NCI-H187 (cell line): ENCODE data around the gene GULP1.
"Not testable (repeated sequence)": the region's sequence is repeated elsewhere in the genome, so short reads cannot be mapped to it uniquely, and the experiment has no call there.

Source experiments
- DNase-seq, 2 experiments: peaks; one replicate each; lab custom pipeline; 2025; lab: John Stamatoyannopoulos, UW

Gene GULP1

DNA sequence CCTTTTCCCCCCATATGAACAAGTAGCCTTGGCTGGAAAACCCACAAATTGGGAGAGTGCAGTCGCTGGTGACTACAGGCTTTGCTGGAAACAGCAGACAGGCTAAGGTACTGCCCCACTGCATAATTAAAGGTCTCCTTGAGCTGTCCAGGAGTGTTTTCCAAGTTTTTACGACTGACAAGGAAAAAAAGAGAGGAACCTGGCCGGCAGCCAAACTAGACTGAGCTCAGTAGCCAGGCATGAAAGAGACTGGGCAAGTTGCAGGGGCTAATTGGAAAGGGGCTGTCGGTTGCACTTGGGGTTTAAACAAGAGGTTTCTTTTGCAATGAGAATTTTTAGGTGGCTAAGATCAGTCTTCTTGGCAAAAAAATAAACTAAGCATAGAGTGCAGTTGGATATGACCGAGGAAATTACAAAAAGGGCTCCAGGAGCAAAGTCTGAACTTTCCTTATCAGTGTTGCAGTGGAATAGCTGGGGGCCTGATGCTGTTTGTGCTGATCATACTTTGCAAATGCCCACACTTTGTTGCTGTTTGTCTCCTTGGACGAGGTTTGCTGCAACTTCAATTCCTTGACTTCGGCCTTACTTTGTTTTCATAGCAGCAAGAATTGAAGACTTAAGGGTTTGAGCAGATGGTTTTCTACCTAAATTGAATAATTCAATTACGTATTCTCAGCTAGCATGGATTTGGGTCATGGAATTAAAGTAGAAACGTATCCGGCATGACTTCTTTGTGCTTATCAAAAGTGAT lies 2.1 kb downstream of the GULP1 start:
- no peak for DNase-seq

- DNase-seq, result no peak
Measured at GRCh38 chr2:188294352-188294926, 2.8 kb downstream of the GULP1 start.

DNA sequence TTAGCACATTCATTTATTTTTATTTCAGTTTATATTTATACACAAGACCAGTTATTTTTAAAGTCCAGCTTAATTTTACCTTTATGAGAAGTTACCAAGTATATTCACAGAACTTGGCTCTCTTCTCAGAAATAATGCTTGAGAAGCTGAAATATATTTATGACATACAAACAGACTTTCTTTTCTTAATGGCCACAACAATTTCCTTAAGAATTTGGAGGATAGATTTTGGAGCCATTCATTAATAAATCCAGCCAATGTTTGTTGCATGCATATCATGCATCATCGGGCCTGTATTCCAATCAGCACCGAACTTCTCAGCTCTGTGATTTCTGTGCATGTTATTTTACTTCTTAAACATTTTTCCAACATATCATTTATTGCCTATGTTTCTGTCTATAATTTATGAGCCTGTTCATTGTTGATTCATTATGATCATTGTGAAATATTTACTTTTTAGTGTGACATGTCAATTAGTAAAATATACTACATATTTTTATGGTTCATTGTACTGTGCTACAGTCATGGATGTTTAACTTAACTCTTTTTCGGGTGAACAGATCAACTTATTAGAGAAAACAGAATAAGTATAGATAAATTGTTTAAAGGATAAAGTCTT lies 3.5 kb downstream of the GULP1 start:
- no peak for DNase-seq

GRCh38 chr2:188297978-188298377 lies 6.3 kb downstream of the GULP1 start:
- no peak for DNase-seq

DNA sequence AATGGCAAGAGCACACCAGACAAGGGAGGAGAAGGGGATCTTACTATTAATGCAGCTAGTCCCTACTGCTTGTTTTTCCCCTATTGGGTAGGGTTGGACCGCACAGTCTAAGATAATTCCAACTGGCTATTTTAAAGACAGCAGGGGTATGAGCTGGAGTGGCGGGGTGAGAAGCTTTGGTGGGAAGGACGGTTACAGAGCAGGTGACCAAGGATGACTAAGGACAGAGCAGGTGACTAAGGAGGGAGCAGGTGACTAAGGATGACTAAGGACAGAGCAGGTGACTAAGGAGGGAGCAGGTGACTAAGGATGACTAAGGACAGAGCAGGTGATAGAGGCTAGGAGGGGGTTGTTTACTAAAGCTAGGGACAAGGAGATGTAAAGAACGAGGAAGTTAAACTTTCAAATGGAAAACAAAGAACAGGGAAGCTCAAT lies 7.3 kb downstream of the GULP1 start:
- not testable (repeated sequence) for DNase-seq

DNA sequence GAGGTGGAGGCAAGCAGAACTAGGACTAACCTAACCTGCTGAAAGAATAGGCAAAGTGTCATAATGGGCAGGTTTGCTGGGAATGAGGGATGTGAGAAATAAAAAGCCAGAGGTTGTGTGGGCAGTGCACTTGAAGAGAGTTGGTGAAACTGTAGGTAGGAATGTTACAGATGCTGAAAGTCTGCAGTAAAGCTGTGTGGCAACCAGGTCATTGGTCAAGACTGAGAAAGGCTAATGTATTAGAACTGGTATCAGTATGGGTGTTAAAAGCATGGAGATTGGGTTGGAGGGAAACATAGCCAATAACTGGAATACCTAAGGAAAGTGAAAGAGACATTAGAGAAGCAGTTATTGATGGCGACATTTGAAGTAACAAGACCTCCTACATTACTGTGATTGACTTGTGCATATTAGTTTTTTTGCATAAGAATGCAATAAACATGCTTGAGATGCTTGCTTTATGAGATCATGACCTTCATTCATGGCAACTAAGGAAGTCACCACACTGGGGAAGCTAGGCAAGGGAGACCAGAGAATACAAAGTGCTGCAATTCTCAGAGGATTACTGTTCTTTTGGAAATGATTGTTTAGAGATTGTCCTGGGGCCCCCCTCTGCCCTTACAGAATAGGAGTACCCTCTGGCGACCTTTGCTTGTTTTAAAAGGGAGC lies 11.8 kb downstream of the GULP1 start:
- DNase-seq, result no peak

DNA sequence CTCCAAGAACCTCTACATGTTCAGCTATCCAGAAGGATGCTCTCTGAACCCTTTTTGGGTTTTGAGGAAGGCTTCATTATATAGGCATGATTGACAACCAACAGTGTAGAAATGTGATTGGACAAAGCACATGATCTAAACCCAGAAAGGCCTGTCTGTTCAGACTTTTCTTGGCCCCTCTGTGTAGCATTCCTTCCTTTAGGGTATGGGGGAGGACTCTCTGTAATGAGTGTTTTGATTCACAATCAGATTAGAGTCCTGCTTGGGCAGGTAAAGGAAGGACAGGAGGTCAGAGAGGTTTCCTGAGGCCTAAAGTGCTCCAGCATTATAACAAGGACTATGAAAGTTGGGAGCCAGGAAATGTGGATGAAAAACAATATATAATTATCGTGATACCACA lies 13.6 kb downstream of the GULP1 start:
- DNase-seq, result no peak

- no peak for DNase-seq
Measured at GRCh38 chr2:188306271-188306670, 14.6 kb downstream of the GULP1 start.

GRCh38 chr2:188307850-188308283 lies 16.2 kb downstream of the GULP1 start:
- DNase-seq, result no peak

- no peak for DNase-seq
Measured at GRCh38 chr2:188308483-188308882, 16.8 kb downstream of the GULP1 start.

DNA sequence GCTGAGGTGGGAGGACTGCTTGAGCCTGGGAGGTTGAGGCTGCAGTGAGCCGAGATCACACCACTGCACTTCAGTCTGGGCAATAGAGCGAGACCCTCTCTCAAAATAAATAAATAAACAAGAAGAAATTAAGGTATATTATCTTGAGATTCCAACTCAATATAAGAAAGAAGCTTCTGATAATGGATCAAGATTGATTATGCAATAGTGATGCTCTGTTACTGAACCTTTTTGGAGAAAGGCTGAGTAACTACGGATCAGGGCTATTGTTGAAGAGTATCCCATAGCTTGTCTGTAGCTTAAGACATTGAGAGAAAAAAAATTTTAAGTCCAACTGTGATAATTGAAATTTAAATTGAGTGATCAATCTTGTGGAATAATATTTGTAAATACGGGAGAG lies 17.7 kb downstream of the GULP1 start:
- no peak for DNase-seq

DNA sequence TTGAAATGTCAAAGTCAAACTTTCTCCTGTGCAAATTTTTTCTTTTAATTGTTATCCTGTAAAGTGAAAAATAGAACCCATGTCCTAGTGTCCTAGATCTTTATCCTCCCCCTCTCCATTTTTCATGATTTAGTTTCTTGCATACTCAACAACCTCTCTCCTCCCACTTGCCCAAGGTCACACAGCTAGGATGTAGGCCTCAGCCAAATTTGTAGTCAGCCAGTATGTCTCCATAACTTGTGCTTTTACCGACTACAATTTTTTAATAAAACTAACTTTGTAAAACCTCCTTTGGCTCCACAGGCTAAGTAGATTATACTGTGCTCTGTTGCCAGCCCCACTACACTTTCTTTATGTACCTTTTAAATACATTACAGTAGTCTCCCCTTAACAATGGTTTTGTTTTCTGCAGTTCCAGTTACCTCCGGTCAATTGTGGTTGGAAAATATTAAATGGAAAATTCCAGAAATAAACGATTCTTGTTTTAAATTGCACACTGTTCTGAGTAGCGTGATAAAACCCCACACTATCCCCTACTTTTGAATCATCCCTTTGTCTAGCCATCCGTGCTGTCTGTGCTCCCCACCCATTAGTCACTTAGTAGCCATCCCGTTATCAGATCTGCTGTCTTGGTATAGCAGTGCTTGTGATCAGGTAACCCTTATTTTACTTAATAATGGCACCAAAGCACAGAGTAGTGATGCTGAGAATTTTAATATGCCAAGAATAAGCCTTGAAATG lies 22.8 kb downstream of the GULP1 start:
- no peak for DNase-seq

DNA sequence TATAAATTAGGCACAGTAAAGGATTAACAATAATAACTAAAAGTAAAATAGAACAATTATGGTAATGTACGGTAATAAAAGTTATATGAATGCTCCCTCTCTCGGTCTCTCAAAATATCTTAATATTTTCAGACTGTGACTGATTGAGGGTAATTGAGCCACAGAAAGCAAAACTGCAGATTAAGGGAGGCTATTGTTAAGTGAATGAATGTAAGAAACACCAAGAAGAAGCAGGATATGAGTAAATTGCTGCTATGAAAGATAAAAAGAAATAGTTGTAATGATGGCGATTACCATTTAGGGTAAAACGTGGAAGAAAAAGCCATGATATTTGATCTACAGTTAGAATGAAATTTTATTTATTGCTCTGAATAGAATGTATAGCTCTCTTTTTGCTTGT lies 24.1 kb downstream of the GULP1 start:
- DNase-seq, result no peak

- DNase-seq, result no peak
Measured at GRCh38 chr2:188316342-188316741, 24.7 kb downstream of the GULP1 start.

DNA sequence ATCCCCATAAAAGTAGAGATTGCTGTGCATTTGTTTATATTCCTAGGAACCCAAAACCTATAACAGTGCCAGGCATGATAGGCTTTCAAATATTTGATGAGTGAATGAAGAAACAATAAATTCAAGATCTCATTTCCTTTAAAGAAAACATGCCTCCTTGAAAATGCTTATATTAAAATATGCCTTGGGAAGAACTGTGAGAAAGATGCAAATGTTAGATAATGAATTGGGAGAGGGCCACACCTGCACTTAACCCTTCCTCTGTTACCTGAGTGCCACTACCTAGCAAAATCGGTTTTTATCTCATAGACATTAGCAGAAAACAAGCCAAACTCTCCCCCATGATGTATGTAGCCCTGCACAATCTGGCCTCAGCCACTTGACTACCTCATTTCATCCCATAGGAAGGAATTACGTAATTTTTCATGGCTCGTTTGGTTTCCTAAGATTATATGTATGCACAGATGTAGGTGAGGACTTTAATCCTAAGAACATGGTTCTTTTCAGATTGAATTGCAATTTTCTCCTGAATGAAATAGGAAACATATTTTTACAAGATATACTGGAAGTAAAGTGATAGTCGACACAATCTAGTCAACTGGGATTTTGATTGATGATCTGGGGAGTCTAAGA lies 25.2 kb downstream of the GULP1 start:
- DNase-seq, result no peak

DNA sequence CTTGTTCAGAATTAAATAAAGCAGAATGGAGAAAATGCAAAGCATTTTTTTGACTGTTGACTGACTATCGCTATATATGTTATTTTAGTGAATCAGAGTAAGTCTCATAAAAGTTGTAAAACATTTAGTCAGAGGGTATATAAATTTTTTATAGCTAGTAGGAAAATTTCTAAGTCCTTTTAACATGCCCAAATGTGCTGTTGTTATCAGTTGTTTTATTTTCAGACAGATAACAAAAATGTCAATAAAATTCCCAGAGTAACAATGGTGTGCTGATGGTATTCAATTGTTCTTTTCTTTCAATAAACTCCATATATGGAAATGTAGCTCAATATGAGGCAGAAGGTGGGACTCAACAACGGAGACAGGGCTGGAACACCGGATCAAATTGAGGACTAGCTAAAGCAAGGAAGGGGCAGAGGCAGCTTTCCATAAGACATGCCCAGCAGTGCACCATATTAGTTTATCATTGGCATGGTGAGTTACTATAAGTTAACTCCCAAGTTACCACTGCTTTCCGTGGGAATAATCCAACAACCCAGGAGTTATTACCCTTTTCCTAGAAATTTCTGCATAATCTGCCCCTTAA lies 26.6 kb downstream of the GULP1 start:
- no peak for DNase-seq

GRCh38 chr2:188319838-188320237 lies 28.2 kb downstream of the GULP1 start:
- DNase-seq, result no peak

DNA sequence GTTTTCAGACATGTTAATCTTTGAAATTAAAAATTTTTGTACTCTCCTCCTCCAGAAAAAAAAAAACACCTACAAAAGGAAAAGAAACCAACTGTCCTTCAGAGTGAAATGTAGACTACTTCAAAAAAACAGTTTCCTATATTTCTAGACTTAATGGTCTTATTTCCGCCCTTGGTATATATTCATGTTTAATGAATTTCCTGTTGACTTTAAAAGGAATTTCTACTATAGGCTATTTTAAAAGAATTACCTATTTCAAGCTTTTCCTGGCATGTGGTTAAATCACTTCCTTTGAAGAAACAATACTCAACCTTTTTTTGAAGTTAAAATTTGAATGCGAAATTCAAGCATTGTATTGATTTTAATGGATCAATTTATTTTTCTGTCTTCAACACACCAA lies 29.2 kb downstream of the GULP1 start:
- DNase-seq, result no peak

DNA sequence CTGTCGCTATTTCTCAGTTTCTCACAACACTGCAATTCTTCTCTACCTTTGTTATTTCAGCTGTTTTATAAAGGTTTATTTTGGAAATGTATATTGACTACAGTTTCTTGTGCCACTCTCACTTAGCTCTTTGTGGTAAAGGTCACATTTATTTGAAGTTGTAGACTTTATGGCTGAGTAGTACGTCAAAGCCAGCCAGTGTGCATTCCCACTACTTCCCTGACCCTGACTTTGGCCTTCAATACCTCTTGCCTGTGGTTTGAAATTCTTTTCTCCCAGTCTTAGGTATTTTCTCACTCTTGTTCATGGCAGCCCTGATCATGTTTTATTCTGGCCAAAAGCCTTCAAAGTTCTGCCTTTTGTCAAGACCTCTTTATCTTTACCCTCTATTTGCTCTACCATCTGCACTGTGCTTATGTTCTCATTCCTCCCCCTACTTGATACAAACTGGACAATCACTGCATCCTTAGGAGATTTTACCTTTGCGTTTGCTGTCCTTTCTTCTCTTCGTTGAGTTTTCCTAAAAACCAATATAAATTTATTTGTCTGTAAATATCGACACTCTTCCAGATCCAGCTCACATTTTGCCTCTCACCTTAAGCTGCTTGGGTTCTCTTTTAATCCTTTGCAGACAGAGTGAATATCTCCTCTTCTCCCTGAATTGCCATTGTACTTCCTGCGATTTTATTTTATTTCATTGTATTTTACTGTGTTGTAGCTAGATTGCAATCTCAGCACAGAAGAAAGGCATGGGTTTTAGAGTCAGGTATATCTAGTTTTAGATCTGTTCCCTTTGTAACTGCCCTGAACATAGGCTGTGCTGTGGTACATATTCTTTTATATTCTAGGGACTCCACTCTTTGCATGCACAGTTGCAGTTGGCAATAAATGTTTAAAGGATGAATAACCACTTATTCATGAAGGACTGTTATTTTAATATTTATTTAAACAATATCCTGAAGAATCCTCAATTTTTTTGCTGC lies 31.2 kb downstream of the GULP1 start:
- DNase-seq, result no peak

- DNase-seq, result no peak
Measured at GRCh38 chr2:188324067-188324466, 32.4 kb downstream of the GULP1 start.
